H1 (cell line): Measurements from ENCODE around the gene VIPAS39.

Experiments used
- EGR1 ChIP-seq: IDR thresholded peaks from 2 replicates; pipeline ENCODE4 v1.6.1; 2011; ENCODE audit warnings: low read depth, low read length, borderline replicate concordance
- EZH2 ChIP-seq: fragments of 200-600 bp; sonication (generic); IDR thresholded peaks from 2 replicates; pipeline ENCODE4 v1.7.1; 2012; ENCODE audit warnings: low read depth, mild to moderate bottlenecking, moderate library complexity, low read length, inconsistent platforms; ENCODE audit not compliant: severe bottlenecking
- JUND ChIP-seq: IDR thresholded peaks from 2 replicates; pipeline ENCODE4 v1.6.1; 2011; ENCODE audit warnings: mild to moderate bottlenecking, improper control_type of control experiment, low read length
- NRF1 ChIP-seq: IDR thresholded peaks from 2 replicates; pipeline ENCODE4 v1.6.1; 2011; ENCODE audit warnings: mild to moderate bottlenecking, low read depth, low read length, improper control_type of control experiment
- TAF1 ChIP-seq: IDR thresholded peaks from 2 replicates; pipeline ENCODE4 v1.6.1; 2011; ENCODE audit warnings: mild to moderate bottlenecking, low read depth, low read length
- TF ChIP-seq, protein P1 (sequence below), 3 experiments: IDR thresholded peaks; 1 replicate in 2 of 3; 2 replicates in 1 of 3; pipeline versions ENCODE4 v1.5.1 to v1.6.1; 2011; ENCODE audit warnings: low read length in 3 of 3, mild to moderate bottlenecking in 3 of 3, inconsistent platforms in 2 of 3, low read depth in 1 of 3, moderate library complexity in 1 of 3; ENCODE audit not compliant: insufficient read depth in 1 of 3; ENCODE audit errors: control extremely low read depth in 1 of 3
- TF ChIP-seq, protein P2 (sequence below): IDR thresholded peaks from 2 replicates; pipeline ENCODE4 v1.6.1; 2012; ENCODE audit warnings: low read length, inconsistent platforms

DNA sequence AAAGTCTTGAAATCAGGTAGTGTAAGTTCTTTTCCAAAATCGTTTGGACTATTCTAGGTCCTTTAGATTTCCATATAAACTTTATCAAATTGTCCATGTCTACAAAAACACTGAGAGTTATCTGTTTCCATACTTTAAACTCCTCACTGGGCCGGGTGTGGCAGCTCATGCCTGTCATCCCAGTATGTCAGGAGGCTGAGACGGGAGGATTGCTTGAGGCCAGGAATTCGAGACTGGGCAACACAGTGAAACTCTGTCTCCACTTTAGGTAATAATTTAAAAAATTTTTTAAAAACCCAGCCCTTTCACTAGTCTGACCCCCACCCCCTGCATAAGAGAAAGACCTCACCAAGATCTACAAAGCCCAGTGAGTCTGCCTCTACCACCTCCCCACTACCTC, 47.6 kb upstream of the VIPAS39 start:
- TF ChIP-seq TAF1 (no peak), EZH2 (no peak), JUND (no peak), NRF1 (no peak), EGR1 (no peak)
- TF ChIP-seq, protein P1, sequence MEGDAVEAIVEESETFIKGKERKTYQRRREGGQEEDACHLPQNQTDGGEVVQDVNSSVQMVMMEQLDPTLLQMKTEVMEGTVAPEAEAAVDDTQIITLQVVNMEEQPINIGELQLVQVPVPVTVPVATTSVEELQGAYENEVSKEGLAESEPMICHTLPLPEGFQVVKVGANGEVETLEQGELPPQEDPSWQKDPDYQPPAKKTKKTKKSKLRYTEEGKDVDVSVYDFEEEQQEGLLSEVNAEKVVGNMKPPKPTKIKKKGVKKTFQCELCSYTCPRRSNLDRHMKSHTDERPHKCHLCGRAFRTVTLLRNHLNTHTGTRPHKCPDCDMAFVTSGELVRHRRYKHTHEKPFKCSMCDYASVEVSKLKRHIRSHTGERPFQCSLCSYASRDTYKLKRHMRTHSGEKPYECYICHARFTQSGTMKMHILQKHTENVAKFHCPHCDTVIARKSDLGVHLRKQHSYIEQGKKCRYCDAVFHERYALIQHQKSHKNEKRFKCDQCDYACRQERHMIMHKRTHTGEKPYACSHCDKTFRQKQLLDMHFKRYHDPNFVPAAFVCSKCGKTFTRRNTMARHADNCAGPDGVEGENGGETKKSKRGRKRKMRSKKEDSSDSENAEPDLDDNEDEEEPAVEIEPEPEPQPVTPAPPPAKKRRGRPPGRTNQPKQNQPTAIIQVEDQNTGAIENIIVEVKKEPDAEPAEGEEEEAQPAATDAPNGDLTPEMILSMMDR (IDR thresholded peaks at IDR 0.05; ENCODE audit: control extremely low read depth in 1 of 3, insufficient read depth in 1 of 3, low read depth in 1 of 3, low read length in 3 of 3): no peak
- TF ChIP-seq, protein P2, sequence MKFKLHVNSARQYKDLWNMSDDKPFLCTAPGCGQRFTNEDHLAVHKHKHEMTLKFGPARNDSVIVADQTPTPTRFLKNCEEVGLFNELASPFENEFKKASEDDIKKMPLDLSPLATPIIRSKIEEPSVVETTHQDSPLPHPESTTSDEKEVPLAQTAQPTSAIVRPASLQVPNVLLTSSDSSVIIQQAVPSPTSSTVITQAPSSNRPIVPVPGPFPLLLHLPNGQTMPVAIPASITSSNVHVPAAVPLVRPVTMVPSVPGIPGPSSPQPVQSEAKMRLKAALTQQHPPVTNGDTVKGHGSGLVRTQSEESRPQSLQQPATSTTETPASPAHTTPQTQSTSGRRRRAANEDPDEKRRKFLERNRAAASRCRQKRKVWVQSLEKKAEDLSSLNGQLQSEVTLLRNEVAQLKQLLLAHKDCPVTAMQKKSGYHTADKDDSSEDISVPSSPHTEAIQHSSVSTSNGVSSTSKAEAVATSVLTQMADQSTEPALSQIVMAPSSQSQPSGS: no peak
